Left renal cortex interstitium (tissue), 4 donors: ENCODE measurements around the gene VSTM2L. TPM values are rescaled to one million over a fixed set of nuclear protein-coding genes. Genes with fewer than 3 reads are reported as not detected.

ENCODE experiments used
- DNase-seq, 4 donors: peaks; one replicate each; pipeline ENCODE4 v3.0.0-alpha.2; 2013; ENCODE audit warnings: low read depth in 4 of 4, low spot score in 2 of 4, missing footprints in 1 of 4
- polyA plus RNA-seq, 4 donors: library from polyadenylated mRNA; unstranded; fragments of 120-200 nt; gene quantifications; one replicate each; pipeline ENCODE4 v1.2.1, GENCODE V29; 2013; ENCODE audit not compliant: insufficient read length in 4 of 4

The VSTM2L gene
- polyA plus RNA-seq, 4 donors: 1.8 to 2.9 (median 2.1) TPM

GRCh38 chr20:37898233-37899104 lies 4.5 kb upstream of the VSTM2L start:
- DNase-seq: no peak

- no peak for DNase-seq
These were observed 3.6 kb upstream of the VSTM2L start for GRCh38 chr20:37899105-37900045.

GRCh38 chr20:37901240-37901639 lies 1.7 kb upstream of the VSTM2L start:
- DNase-seq: no peak

- no peak for DNase-seq
These were observed 1.0 kb upstream of the VSTM2L start for GRCh38 chr20:37901654-37902503.

GRCh38 chr20:37903317-37904007 lies 535 bp downstream of the VSTM2L start:
- DNase-seq: no peak

GRCh38 chr20:37904008-37904642 lies 1.2 kb downstream of the VSTM2L start:
- DNase-seq: no peak

- DNase-seq: no peak
These were observed 2.0 kb downstream of the VSTM2L start for GRCh38 chr20:37904845-37905373.

GRCh38 chr20:37905671-37906613 lies 3.0 kb downstream of the VSTM2L start:
- DNase-seq: no peak

GRCh38 chr20:37907330-37907676 lies 4.4 kb downstream of the VSTM2L start:
- DNase-seq: no peak

GRCh38 chr20:37907677-37908401 lies 4.9 kb downstream of the VSTM2L start:
- DNase-seq: no peak

GRCh38 chr20:37911261-37911660 lies 8.3 kb downstream of the VSTM2L start:
- DNase-seq: no peak

GRCh38 chr20:37911838-37912281 lies 8.9 kb downstream of the VSTM2L start:
- no peak for DNase-seq

GRCh38 chr20:37912874-37913273 lies 9.9 kb downstream of the VSTM2L start:
- DNase-seq: no peak

GRCh38 chr20:37913567-37914366 lies 10.8 kb downstream of the VSTM2L start:
- DNase-seq: no peak

- DNase-seq: no peak
These were observed 11.4 kb downstream of the VSTM2L start for GRCh38 chr20:37914367-37914671.

GRCh38 chr20:37914672-37915433 lies 11.9 kb downstream of the VSTM2L start:
- no peak for DNase-seq
